Adrenal gland (tissue), 5 donors: ENCODE measurements around the gene IMP3.

Source experiments
- POLR2A ChIP-seq, 2 donors: fragments of 450-650 bp; IDR thresholded peaks; one replicate each; pipeline ENCODE4 v1.6.1; 2017; ENCODE audit warnings: antibody characterized with exemption in 2 of 2, mild to moderate bottlenecking in 2 of 2, moderate library complexity in 1 of 2
- TF ChIP-seq, protein P1 (sequence below), 6 experiments: fragments of 450-650 bp in 4 of 6; fragments of 200-600 bp in 2 of 6; sonication (generic) in 1 of 6; IDR thresholded peaks; 1 replicate in 5 of 6; 2 replicates in 1 of 6; pipeline versions ENCODE4 v1.5.1 to v1.8.0; 2016 to 2021; ENCODE audit warnings: antibody characterized with exemption in 6 of 6, mild to moderate bottlenecking in 2 of 6, moderate library complexity in 1 of 6
- donor health status: DM: no; HTN: no; CAD: no.

- TF ChIP-seq POLR2A (IDR thresholded peaks at IDR 0.05) = no peak
- TF ChIP-seq, protein P1, sequence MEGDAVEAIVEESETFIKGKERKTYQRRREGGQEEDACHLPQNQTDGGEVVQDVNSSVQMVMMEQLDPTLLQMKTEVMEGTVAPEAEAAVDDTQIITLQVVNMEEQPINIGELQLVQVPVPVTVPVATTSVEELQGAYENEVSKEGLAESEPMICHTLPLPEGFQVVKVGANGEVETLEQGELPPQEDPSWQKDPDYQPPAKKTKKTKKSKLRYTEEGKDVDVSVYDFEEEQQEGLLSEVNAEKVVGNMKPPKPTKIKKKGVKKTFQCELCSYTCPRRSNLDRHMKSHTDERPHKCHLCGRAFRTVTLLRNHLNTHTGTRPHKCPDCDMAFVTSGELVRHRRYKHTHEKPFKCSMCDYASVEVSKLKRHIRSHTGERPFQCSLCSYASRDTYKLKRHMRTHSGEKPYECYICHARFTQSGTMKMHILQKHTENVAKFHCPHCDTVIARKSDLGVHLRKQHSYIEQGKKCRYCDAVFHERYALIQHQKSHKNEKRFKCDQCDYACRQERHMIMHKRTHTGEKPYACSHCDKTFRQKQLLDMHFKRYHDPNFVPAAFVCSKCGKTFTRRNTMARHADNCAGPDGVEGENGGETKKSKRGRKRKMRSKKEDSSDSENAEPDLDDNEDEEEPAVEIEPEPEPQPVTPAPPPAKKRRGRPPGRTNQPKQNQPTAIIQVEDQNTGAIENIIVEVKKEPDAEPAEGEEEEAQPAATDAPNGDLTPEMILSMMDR (IDR thresholded peaks at IDR 0.05) = no peak
These were observed 24.0 kb upstream of the IMP3 start for GRCh38 chr15:75663931-75664421.
